Hair follicle dermal papilla cell (primary cell): Measurements from ENCODE around the gene UBE2A. TPM values are rescaled to one million over a fixed set of nuclear protein-coding genes. Genes with fewer than 3 reads are reported as not detected.

Experiments
- total RNA-seq: library from RNA; depleted of rRNA; stranded (reverse); fragments of >200 nt; gene quantifications from 2 replicates; pipeline ENCODE4 v1.2.3, GENCODE V29; 2012

The UBE2A gene
- total RNA-seq: 33.4 and 35.5 TPM in 2 replicates

DNA sequence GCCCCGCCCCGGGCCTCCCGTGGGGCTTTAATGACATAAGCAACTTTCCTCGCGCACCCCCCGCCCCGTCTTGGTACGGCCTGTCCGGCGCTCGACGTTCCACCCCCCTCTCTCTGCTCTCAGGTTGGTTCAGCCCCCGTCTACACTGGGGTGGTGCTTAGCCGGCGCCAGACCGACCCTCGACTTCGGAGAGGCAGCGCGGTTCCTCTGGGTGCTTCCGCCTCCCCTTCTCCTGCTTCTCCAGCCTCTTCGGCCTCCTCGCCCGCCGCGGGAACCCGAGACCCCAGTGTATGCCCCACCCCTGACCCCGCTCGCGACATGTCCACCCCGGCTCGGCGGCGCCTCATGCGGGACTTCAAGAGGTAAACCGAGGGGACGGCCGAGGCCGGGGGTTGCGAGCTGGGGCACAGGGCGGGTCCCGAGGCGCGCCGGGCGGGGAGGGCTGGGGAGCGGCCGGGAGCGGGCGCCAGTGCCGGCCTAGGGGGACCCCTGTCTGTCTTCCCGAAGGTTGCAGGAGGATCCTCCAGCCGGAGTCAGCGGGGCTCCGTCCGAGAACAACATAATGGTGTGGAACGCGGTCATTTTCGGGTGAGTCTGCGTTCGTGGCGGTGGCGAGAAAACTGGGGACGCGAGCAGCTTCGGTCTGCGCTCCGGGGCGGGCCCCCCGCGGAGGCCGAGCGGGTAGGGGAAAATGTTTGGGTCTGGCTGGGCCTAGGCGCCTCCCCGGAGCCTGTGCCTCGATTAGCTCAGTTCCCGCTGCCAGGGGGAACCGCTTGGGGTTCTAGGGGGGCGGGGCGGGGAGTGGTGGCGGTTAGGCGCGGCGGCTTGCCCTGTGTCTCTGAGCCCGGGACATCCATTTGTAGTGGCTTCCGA lies at the start of gene UBE2A:
Gene UBE2A (plus strand): TSS at position 170 of the 873 bp plus-strand sequence. CDS start 149 bp downstream, at position 319.

DNA sequence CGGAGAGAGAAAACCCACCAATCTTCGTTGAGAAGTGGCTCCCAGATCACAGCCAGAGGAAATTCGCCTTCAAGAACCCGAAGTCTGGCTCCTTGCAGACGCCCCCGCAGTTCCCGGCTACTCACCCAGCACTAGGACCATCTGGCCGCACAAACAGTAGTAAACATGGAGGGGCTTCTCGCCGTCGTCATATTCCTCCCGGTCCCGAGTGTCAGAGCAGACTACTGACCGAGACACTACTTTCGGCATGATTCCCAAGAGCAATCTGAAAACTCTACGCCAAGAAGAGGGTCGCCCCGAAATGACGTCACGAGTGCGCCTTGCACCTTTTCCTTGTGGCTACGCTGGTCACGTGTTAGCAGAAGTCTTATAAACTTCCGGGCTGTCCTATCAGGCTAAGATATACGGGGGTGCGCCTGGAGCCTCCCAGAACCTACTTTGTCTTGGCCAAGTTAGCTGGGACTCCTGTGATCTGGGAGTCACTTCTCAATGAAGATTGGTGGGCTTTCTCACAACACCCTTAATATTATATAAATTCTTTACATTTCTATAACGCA lies 9.2 kb upstream of the UBE2A start, which contains the start of gene STEEP1:
Gene STEEP1 (minus strand): TSS at position 303 of the 557 bp plus-strand sequence. CDS start 54 bp downstream, at position 249.

DNA sequence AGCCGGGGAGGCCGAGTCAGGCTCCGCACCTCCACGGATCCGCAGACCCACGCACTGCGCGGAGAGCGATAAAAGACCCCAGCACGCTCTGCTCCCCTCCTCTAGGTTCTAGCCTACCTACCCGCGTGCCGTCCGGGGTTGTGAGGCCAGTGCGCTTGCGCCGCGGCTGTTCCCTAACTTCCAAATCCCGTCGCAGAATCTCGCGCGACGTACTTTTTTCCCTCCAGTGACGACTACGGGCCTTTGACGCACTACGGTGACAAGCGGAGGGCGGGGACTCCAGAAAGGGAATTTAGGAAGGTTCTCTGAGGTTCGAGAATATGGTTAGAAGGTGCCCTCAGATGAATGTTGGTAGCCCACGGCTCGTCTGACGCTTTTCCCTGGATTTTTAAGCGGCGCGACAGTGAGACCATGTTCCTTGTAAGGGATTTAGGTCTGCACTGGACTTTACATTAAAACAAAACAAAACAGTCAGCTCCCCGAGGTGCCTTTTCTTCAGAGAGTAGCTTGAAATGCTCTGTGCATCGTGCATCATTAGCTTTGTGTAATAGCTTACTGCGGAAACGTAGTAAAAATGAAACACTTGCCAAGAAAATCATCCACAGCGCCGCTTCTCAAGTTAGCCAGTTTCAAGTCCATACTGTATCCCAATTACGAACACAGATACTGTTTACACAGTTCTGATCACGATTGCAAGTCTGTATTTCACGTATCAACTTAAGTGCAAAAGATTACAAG lies 32.1 kb downstream of the UBE2A start, which contains the start of gene NKRF:
Gene NKRF (minus strand): TSS at position 145 of the 738 bp plus-strand sequence.

Other genes starting within 250 kb of the UBE2A start
- gene SLC25A43, start 175.2 kb upstream of the UBE2A start, total RNA-seq: 37.0 and 44.5 TPM in 2 replicates
- gene SLC25A5, start 106.1 kb upstream of the UBE2A start, total RNA-seq: 96.2 and 131 TPM in 2 replicates
- 21.3 and 23.3 TPM in 2 replicates for gene STEEP1, start 9.2 kb upstream of the UBE2A start, total RNA-seq
- 4.5 and 5.0 TPM in 2 replicates for gene NKRF, start 31.9 kb downstream of the UBE2A start, total RNA-seq
- gene SEPTIN6, start 118.6 kb downstream of the UBE2A start, total RNA-seq: 34.6 and 41.1 TPM in 2 replicates
- 0.49 and 0.97 TPM in 2 replicates for gene SOWAHD, start 184.0 kb downstream of the UBE2A start, total RNA-seq
- gene RPL39, start 217.1 kb downstream of the UBE2A start, total RNA-seq: 638 and 914 TPM in 2 replicates